Measurements from ENCODE around the gene ADD2.

The ADD2 gene

GRCh38 chr2:70738159-70738558, 29.8 kb downstream of the ADD2 start:
- no peak overlapping the region for H3K4me3 Mint-ChIP-seq
- H3K27me3 Mint-ChIP-seq (ENCODE audit: low read depth) = peaks cover 23% of the 10 kb centered on the region
- no peak overlapping the region for H3K27ac Mint-ChIP-seq
- TF ChIP-seq CTCF (IDR thresholded peaks at IDR 0.05; ENCODE audit: unreplicated experiment in 3 of 3) = no peak
- no peaks in the 10 kb centered on the region for H3K36me3 Mint-ChIP-seq (ENCODE audit: low read depth)
- H3K9me3 Mint-ChIP-seq = peaks cover 3% of the 10 kb centered on the region
- peaks cover 8% of the 10 kb centered on the region for H3K4me1 Mint-ChIP-seq

GRCh38 chr2:70735071-70735470, 32.9 kb downstream of the ADD2 start:
- H3K4me1 Mint-ChIP-seq = peaks cover 22% of the 10 kb centered on the region
- peaks cover 27% of the 10 kb centered on the region for H3K27me3 Mint-ChIP-seq (ENCODE audit: low read depth)
- no peak for TF ChIP-seq CTCF (IDR thresholded peaks at IDR 0.05; ENCODE audit: unreplicated experiment in 3 of 3)
- H3K4me3 Mint-ChIP-seq = no peak overlapping the region
- no peaks in the 10 kb centered on the region for H3K36me3 Mint-ChIP-seq (ENCODE audit: low read depth)
- no peak overlapping the region for H3K27ac Mint-ChIP-seq
- peaks cover 3% of the 10 kb centered on the region for H3K9me3 Mint-ChIP-seq

GRCh38 chr2:70733646-70734180, 34.3 kb downstream of the ADD2 start:
- H3K27me3 Mint-ChIP-seq (ENCODE audit: low read depth) = peaks cover 24% of the 10 kb centered on the region
- TF ChIP-seq CTCF (IDR thresholded peaks at IDR 0.05; ENCODE audit: unreplicated experiment in 3 of 3) = no peak
- H3K4me3 Mint-ChIP-seq = no peak overlapping the region
- no peaks in the 10 kb centered on the region for H3K36me3 Mint-ChIP-seq (ENCODE audit: low read depth)
- peaks cover 3% of the 10 kb centered on the region for H3K9me3 Mint-ChIP-seq
- peaks cover 22% of the 10 kb centered on the region for H3K4me1 Mint-ChIP-seq
- peak overlapping the region in 2 of 3 experiments; percentile 1 to 5 for H3K27ac Mint-ChIP-seq

GRCh38 chr2:70732766-70733645, 35.0 kb downstream of the ADD2 start:
- H3K9me3 Mint-ChIP-seq = peaks cover 3% of the 10 kb centered on the region
- no peak for TF ChIP-seq CTCF (IDR thresholded peaks at IDR 0.05; ENCODE audit: unreplicated experiment in 3 of 3)
- H3K4me3 Mint-ChIP-seq = no peak overlapping the region
- peaks cover 22% of the 10 kb centered on the region for H3K4me1 Mint-ChIP-seq
- H3K36me3 Mint-ChIP-seq (ENCODE audit: low read depth) = no peaks in the 10 kb centered on the region
- H3K27me3 Mint-ChIP-seq (ENCODE audit: low read depth) = peaks cover 24% of the 10 kb centered on the region
- H3K27ac Mint-ChIP-seq = peak overlapping the region in 2 of 3 experiments; percentile 1 to 5

- Mint-ChIP-seq H3K36me3 (ENCODE audit: low read depth) (no peaks in the 10 kb centered on the region), H3K4me1 (peaks cover 22% of the 10 kb centered on the region), H3K27ac (no peak overlapping the region), H3K4me3 (no peak overlapping the region), H3K9me3 (no peaks in the 10 kb centered on the region), H3K27me3 (ENCODE audit: low read depth) (peaks cover 19% of the 10 kb centered on the region)
- no peak for TF ChIP-seq CTCF (IDR thresholded peaks at IDR 0.05; ENCODE audit: unreplicated experiment in 3 of 3)
Measured at GRCh38 chr2:70730730-70731129, 37.3 kb downstream of the ADD2 start.

All from nephron (organoid).